Measurements from ENCODE around the gene ZNF296. TPM values are rescaled to one million over a fixed set of nuclear protein-coding genes. Genes with fewer than 3 reads are reported as not detected.
A peak's percentile ranks its signal among the peaks of the same experiment; 100 is the strongest.

Gene ZNF296
- total and polyA plus RNA-seq, 2 experiments from 2014 or later, result 13.4 to 16.5 TPM

- TF ChIP-seq ZNF462 (CRISPR knock-in tag; IDR thresholded peaks at IDR 0.05), result no peak
- no peak for TF ChIP-seq JUNB (IDR thresholded peaks at IDR 0.05; ENCODE audit: unreplicated experiment)
- no peak for TF ChIP-seq POLR2AphosphoS5 (IDR thresholded peaks at IDR 0.05; ENCODE audit: low read depth)
- TF ChIP-seq CREB1 (CRISPR knock-in tag; IDR thresholded peaks at IDR 0.05; ENCODE audit: low read depth), result no peak
These were observed 2.2 kb upstream of the ZNF296 start (continued) for GRCh38 chr19:45078390-45079062.

- Histone ChIP-seq H2AFZ (peak overlapping the region; percentile 3; the same call in 1 of the 2 replicates), H3K79me2 (replicated peaks; ENCODE audit: insufficient read depth) (peaks cover 60% of the 10 kb centered on the region), H3F3A (replicated peaks; ENCODE audit: low read depth) (peaks cover 41% of the 10 kb centered on the region), H3K27ac (ENCODE audit: low read depth) (peak overlapping the region; percentile 85), H3K4me1 (ENCODE audit: insufficient read depth) (peaks cover 51% of the 10 kb centered on the region), H3K4me2 (peak overlapping the region; percentile 98), H3K4me3 (peak overlapping the region; percentile 85), H4K20me1 (replicated peaks; ENCODE audit: insufficient read depth) (peaks cover 14% of the 10 kb centered on the region), H3K27me3 (ENCODE audit: insufficient read depth) (no peaks in the 10 kb centered on the region), H3K9me2 (ENCODE audit: insufficient read depth) (no peaks in the 10 kb centered on the region), H3K36me3 (ENCODE audit: insufficient read depth) (no peaks in the 10 kb centered on the region; the same call in 1 of the 2 replicates)
- peak; percentile 75 for DNase-seq (ENCODE audit: low spot score)
- Mint-ChIP-seq H3K27me3 (ENCODE audit: insufficient read depth, low read depth, poor library complexity) (peaks cover 14% of the 10 kb centered on the region), H3K4me1 (peaks cover 42% of the 10 kb centered on the region), H3K9me3 (peaks cover 2% of the 10 kb centered on the region; the same call in 1 of the 3 replicates), H3K4me3 (peak overlapping the region; percentile 85), H3K27ac (peak overlapping the region; percentile 20), H3K36me3 (ENCODE audit: low read depth) (peaks cover 18% of the 10 kb centered on the region)
- ATAC-seq, result peak; percentile 5
- TF ChIP-seq EZH2phosphoT487 (IDR thresholded peaks at IDR 0.05; ENCODE audit: unreplicated experiment) (no peak), ZNF462 (CRISPR knock-in tag; IDR thresholded peaks at IDR 0.05) (peak; percentile 81), NANOG (IDR thresholded peaks at IDR 0.05; ENCODE audit: borderline replicate concordance) (peak; percentile 40; the same call in 1 of the 2 replicates), POLR2AphosphoS5 (IDR thresholded peaks at IDR 0.05; ENCODE audit: low read depth) (no peak), JUNB (IDR thresholded peaks at IDR 0.05; ENCODE audit: unreplicated experiment) (no peak), ZNF331 (CRISPR knock-in tag; IDR thresholded peaks at IDR 0.05; ENCODE audit: low read depth) (no peak)
These were observed 813 bp upstream of the ZNF296 start for GRCh38 chr19:45076851-45077730.

All from GM23338 (cell line).